NK-92 treated with Interleukin-12 subunit alpha and Interleukin-12 subunit beta, amount 100 ng/mL, for 24 hours (cell line): ENCODE measurements around the gene GFM1.

ENCODE experiments used
- DNase-seq: peaks from one replicate; lab custom pipeline; 2025; lab: John Stamatoyannopoulos, UW

Gene GFM1

GRCh38 chr3:158727206-158728060, 83.1 kb downstream of the GFM1 start:
- DNase-seq, result peak; percentile 3

- DNase-seq, result no peak
These were observed 83.7 kb downstream of the GFM1 start for GRCh38 chr3:158728061-158728377.

DNA sequence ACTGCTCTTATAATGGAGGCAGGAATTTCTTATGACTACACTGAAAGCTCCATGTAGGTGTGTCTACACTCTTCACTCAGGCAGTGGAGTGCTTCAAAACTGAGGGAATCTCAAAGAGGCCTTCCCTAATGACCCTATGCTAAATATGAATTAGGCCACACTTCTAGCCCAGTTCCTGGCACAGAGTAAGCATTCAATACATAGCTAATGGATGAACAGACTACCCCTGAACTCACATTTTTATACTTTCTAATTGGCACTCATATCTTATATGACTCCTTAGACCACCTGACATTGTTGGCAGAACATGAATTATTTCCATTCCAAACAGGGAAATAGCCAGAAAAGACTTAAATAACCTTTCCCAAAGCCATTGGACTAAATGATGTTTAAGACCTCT, 84.5 kb downstream of the GFM1 start:
- no peak for DNase-seq

- DNase-seq, result no peak
These were observed 87.2 kb downstream of the GFM1 start for GRCh38 chr3:158731486-158731885.

DNA sequence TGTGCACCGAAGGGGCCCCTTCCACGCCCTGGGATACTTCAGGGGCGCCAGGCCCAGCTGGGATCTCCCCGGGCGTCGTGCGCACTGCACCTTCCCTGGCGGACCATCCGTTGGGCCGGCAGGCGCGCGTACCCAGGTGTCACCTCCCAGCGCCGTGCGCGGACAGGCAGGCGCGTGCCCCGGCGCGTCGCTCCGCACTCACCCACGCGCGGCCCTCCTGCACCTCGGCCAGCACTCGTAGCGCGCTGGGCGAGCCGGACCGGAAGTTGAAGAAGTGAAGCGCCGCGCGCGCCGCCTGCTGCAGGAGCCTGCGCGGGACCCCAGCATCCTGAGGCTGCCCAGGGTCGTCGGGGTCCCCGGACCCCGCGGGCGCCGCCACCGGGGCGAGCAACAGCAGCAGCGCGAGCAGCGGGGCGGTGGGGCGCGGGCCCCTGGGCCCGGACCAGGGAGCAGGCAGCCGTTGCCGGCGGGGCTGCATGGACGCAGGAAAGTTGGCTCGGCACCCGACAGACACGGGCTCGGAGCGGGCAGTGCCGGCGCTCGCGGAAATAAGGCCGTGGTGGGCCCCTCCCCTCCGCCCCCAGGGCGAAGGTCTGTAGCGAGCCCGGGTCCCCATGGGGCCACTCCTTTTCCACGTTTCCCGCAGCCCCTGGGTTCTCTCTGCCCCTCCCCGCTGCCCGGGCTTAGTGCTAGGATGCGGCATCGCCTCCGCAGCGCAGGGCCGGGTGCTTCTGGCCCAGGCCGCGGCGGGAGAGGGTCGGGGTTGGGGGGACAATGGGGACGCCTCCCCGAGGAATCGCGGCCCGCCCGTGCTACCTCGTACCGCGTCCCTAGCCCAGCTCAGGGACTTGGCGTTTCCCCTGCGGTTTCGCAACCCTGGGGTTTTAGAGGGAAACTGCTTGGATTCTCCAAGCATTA, 87.9 kb downstream of the GFM1 start, which contains the start of gene RARRES1:
RARRES1 (minus strand) TSS at position 520 of the 918 bp plus-strand sequence; CDS start at position 478, 42 bp downstream.
- DNase-seq, result no peak

DNA sequence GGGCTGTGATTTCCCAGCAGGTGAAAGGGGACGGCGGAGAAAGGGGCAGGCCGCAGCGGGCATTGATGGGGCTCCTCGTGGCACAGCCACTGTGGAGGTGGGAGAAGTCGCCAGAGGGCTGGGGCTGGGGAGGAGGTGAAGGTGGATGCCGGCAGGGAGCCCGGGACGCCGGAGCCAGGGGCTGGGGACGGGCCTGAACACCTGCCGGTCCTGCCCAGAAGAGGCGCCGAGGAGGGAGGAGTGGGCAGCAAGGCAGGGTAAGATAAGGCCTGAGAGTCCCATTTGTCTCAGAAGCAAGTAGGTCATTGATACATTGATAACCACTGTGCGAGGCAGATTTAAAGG, 88.5 kb downstream of the GFM1 start:
- no peak for DNase-seq

DNA sequence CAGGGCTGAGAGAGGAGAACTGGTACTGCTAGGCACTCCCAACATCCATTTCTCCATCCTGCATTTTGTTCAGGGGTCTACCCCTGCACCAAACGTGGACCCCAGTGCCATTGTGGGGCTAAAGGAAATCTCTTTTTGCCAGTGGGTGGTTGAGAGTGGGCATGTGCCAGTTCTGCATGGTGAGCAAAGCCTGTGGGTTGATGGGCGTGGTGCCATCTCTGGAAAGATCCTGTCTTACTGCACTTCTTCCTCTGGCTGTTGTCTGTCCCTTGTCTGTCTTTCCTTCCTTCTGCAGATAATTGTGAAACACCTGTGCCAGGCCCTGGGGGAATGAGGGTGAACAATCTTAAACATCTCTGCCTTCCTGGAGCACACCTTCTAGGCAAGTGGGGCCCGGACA, 89.3 kb downstream of the GFM1 start:
- DNase-seq, result no peak

- DNase-seq, result no peak
These were observed 91.1 kb downstream of the GFM1 start for GRCh38 chr3:158735296-158736033.

DNA sequence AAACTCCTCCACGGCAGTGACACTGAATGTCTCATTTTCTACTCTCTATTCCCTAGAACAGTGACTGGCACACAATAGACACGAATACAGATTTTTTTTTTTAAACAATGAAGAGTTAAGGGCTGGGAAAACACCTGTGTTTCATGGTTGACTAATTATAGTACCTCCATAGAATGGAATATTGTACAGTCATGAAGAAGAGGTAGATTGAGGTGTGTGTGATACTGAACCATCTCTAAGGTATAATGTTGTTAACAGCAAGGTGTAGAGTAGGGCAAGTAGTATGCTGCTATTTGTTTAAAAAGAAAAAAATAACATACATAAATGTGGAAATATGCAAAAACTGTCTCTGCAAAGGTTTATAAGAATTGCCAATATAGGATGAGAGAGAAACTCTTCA, 93.1 kb downstream of the GFM1 start:
- DNase-seq, result no peak

GRCh38 chr3:158737976-158738615, 93.8 kb downstream of the GFM1 start:
- no peak for DNase-seq

DNA sequence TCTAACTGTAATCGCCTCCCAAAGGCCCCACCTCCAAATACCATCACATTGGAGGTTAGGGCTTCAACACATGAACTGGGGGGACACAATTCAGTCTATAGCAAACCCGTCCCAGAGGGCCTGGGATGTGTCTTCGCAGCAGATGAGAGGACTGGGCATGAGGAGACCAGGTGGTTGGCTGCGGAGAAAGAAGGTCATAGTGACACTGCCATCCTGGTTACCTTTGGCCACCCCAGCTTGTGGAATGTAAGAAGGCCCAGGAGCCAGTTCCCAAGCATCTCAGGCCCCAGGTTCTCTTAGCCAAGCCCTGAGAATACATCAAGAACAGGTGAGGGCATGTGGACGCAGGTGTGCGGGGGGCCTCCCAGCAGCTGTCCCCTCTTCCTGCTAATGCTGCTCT, 94.3 kb downstream of the GFM1 start:
- no peak for DNase-seq

DNA sequence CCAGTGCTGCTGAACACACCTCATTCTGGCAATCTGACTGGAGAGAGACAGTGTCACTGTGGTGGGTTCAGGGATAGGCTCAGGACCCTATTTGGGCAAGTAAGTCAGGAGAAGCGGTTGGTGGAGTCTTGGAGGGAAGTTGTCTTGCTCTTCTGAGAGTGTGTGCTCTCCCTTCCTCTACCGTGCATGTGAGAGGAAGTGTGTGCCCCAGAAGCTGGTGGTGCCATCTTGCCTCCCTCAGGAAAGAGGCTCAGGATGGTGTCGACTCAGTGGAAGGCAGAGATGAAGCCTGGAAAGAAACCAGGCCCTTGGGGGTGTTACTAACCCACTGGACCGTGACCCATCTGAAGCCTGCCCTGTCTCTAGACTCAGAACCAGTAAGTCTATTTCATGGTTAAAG, 94.8 kb downstream of the GFM1 start:
- DNase-seq, result no peak

DNA sequence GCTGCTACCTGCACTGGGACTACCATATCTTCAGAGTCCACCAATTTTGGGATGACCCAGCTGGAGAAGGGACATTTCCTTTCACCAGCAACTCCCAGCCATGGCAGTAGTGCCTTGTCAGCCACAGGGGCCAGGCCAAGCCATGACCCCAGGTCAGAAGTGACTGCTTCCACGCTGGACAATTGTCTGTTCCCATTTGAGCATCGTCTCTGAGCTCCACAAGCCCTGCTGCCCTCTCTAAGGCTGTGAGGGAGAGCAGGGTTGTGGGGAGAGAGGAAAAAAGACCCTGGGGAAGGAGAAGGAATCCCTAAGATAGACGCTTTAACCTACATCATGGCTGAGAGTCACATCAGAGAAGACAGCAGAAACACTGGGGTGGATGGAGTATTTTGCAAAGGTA, 95.3 kb downstream of the GFM1 start:
- DNase-seq, result no peak
